ENCODE results near the gene SLC25A28.

SLC25A28 gene

DNA sequence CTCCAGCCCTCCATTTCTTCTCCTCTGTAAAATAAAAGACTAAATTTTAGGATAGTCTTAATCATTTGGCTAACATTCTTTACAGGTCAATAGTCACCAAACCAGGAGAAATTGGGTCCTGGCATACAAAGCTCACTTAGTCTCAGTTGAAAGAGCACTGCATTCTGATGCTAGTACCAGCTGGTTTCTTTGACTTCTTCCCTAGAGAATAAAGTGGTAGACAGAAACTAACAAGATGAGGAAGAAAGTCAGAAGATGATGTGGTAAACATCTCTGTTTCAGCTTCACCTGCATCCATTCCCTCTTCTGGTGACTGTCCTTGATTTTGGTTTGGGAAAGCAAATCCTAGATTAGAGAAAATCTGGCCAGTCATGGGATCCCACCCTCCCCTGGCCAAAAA lies 50.3 kb downstream of the SLC25A28 start:
- TF ChIP-seq, protein P1, sequence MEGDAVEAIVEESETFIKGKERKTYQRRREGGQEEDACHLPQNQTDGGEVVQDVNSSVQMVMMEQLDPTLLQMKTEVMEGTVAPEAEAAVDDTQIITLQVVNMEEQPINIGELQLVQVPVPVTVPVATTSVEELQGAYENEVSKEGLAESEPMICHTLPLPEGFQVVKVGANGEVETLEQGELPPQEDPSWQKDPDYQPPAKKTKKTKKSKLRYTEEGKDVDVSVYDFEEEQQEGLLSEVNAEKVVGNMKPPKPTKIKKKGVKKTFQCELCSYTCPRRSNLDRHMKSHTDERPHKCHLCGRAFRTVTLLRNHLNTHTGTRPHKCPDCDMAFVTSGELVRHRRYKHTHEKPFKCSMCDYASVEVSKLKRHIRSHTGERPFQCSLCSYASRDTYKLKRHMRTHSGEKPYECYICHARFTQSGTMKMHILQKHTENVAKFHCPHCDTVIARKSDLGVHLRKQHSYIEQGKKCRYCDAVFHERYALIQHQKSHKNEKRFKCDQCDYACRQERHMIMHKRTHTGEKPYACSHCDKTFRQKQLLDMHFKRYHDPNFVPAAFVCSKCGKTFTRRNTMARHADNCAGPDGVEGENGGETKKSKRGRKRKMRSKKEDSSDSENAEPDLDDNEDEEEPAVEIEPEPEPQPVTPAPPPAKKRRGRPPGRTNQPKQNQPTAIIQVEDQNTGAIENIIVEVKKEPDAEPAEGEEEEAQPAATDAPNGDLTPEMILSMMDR (IDR thresholded peaks at IDR 0.05), result no peak
- no peaks in the 10 kb centered on the region for H3K36me3 Mint-ChIP-seq (ENCODE audit: low read depth)
- no peak for DNase-seq
- H3K27ac Mint-ChIP-seq, result no peak overlapping the region
- H3K4me1 Mint-ChIP-seq, result peaks cover 9% of the 10 kb centered on the region
- H3K4me3 Mint-ChIP-seq, result no peak overlapping the region
- H3K9me3 Mint-ChIP-seq, result no peaks in the 10 kb centered on the region
- peaks cover 28% of the 10 kb centered on the region for H3K27me3 Mint-ChIP-seq (ENCODE audit: low read depth, poor library complexity)

DNA sequence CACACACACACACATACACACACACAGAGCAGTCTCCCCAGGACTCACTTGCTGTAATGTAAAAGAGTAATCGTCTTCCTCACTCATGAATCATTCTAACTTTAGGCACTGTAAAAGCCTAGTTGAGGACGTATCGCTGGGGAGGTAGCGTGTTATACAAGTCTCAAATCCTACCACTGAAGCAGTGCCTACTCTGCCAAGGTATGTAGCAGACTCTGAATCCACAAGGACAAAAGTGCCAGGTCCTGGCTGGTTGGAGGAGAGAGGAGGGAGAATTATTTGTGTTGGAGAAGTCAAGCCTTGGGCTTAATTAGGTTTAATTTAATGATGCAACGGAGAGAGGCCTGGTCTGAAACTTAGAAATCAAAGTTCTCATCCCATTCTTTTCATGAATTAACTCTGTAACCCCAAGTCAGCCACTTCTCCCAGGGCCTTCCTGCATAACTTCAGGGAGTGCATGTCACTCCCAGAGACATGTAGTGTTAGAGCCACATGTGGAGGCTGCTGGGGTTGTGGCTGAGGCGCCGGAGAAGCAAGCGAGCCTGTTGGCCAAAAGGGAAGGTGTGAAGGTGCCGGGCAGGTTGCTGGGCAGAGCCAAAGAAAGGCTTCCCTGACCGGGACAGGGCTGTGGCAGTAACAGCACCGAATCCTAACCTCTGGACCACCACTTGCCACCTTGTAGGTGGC lies 50.8 kb downstream of the SLC25A28 start:
- H3K27me3 Mint-ChIP-seq (ENCODE audit: low read depth, poor library complexity), result peaks cover 25% of the 10 kb centered on the region
- peaks cover 9% of the 10 kb centered on the region for H3K4me1 Mint-ChIP-seq
- DNase-seq, result no peak
- H3K27ac Mint-ChIP-seq, result no peak overlapping the region
- H3K4me3 Mint-ChIP-seq, result no peak overlapping the region
- TF ChIP-seq, protein P1 (IDR thresholded peaks at IDR 0.05), result no peak
- no peaks in the 10 kb centered on the region for H3K9me3 Mint-ChIP-seq
- H3K36me3 Mint-ChIP-seq (ENCODE audit: low read depth), result no peaks in the 10 kb centered on the region

DNA sequence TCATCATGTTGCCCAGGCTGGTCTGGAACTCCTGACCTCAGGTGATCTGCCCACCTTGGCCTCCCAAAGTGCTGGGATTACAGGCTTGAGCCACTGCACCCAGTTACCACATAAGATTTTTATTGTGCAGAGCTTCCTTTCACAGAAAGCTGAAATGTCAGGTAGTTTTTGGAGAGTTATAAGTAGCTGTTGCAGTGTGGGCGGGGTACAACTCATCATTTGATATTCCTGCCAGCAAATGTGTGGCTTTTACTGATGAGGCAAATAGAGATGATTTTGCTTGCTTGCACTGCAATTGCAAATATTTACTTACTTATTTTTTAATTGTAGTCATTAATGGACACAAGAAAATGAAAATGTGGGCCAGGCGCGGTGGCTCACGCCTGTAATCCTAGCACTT lies 55.1 kb downstream of the SLC25A28 start:
- peaks cover 45% of the 10 kb centered on the region for H3K27me3 Mint-ChIP-seq (ENCODE audit: low read depth, poor library complexity)

DNA sequence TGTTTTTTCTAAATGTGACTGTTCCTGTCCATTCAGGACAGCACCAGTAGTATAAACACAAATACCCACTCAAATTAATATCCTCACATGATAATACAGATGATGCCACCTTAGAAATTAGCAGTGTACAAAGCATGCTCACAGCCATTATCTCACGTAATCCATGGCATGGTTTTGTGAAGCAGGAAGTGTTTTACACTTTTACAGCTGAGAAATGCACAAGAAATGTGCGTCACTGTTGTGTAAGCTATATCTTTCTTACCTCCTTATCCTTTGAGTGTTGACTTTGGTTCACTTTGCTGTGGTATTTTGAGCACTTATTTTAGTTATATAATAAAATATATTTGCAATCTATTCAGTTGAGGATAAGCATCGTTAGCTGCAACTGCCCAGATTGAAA lies 55.9 kb downstream of the SLC25A28 start:
- H3K27me3 Mint-ChIP-seq (ENCODE audit: low read depth, poor library complexity), result peaks cover 51% of the 10 kb centered on the region
- TF ChIP-seq, protein P1 (IDR thresholded peaks at IDR 0.05), result no peak
- H3K36me3 Mint-ChIP-seq (ENCODE audit: low read depth), result no peaks in the 10 kb centered on the region
- H3K4me3 Mint-ChIP-seq, result no peak overlapping the region
- DNase-seq, result no peak
- peaks cover 8% of the 10 kb centered on the region for H3K4me1 Mint-ChIP-seq
- H3K27ac Mint-ChIP-seq, result no peak overlapping the region
- no peaks in the 10 kb centered on the region for H3K9me3 Mint-ChIP-seq

More for the DNA sequence above, 55.1 kb downstream of the SLC25A28 start:
- H3K9me3 Mint-ChIP-seq, result no peaks in the 10 kb centered on the region
- H3K36me3 Mint-ChIP-seq (ENCODE audit: low read depth), result no peaks in the 10 kb centered on the region
- no peak for DNase-seq
- H3K4me3 Mint-ChIP-seq, result no peak overlapping the region
- TF ChIP-seq, protein P1 (IDR thresholded peaks at IDR 0.05), result no peak
- no peak overlapping the region for H3K27ac Mint-ChIP-seq
- H3K4me1 Mint-ChIP-seq, result peaks cover 9% of the 10 kb centered on the region

DNA sequence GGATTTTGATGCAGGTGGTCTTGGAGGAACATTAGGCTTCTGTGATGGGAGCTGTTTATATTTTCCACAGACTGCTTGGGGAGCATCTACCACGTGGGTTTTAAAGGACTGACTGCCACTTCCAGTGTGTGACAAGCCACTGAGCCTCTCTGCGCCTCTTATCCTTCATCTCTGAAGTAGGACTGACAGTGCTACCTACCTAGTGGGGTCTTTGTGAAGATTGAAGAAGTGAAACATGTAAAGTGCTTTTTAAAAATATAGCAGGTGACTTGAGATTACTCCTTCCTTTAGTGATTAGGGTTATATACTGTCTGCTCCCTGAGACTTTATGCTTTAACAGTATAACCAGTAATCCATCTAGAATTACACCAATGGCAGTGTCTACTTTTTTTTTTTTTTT lies 57.6 kb downstream of the SLC25A28 start:
- Mint-ChIP-seq H3K36me3 (ENCODE audit: low read depth) (no peaks in the 10 kb centered on the region), H3K4me3 (no peak overlapping the region), H3K4me1 (no peaks in the 10 kb centered on the region), H3K27me3 (ENCODE audit: low read depth, poor library complexity) (peaks cover 60% of the 10 kb centered on the region), H3K9me3 (no peaks in the 10 kb centered on the region), H3K27ac (no peak overlapping the region)
- TF ChIP-seq, protein P1 (IDR thresholded peaks at IDR 0.05), result no peak
- no peak for DNase-seq
